Femur (tissue), 1 donor: ENCODE measurements around the gene ACIN1.
A peak's percentile ranks its signal among the peaks of the same experiment; 100 is the strongest.

Experiments
- DNase-seq: peaks from one replicate; pipeline ENCODE4 v3.0.0-alpha.2; 2017

Gene ACIN1

GRCh38 chr14:23056956-23057756 lies 37.8 kb downstream of the ACIN1 start, which contains the start of gene CDH24:
CDH24 (minus strand) TSS chr14:23057520; CDS start chr14:23055733, 1,787 bp downstream.
- peak; percentile 87 for DNase-seq

- peak; percentile 71 for DNase-seq
Measured at GRCh38 chr14:23056145-23056955, 38.6 kb downstream of the ACIN1 start.

- DNase-seq = no peak
Measured at GRCh38 chr14:23055621-23056144, 39.3 kb downstream of the ACIN1 start.

GRCh38 chr14:23055147-23055550 lies 39.8 kb downstream of the ACIN1 start:
- DNase-seq = no peak

GRCh38 chr14:23054000-23054811 lies 40.7 kb downstream of the ACIN1 start:
- DNase-seq = no peak

GRCh38 chr14:23053426-23053825 lies 41.5 kb downstream of the ACIN1 start:
- DNase-seq = no peak

GRCh38 chr14:23052671-23053070 lies 42.3 kb downstream of the ACIN1 start:
- DNase-seq = no peak

GRCh38 chr14:23052182-23052623 lies 42.7 kb downstream of the ACIN1 start:
- DNase-seq = no peak

GRCh38 chr14:23051141-23052057 lies 43.5 kb downstream of the ACIN1 start:
- DNase-seq = no peak

- no peak for DNase-seq
Measured at GRCh38 chr14:23049011-23049410, 45.9 kb downstream of the ACIN1 start.

GRCh38 chr14:23047751-23048693 lies 46.9 kb downstream of the ACIN1 start:
- no peak for DNase-seq

- DNase-seq = no peak
Measured at GRCh38 chr14:23047034-23047634, 47.8 kb downstream of the ACIN1 start.

GRCh38 chr14:23045419-23046357 lies 49.2 kb downstream of the ACIN1 start:
- no peak for DNase-seq

- DNase-seq = no peak
Measured at GRCh38 chr14:23044840-23045239, 50.1 kb downstream of the ACIN1 start.

GRCh38 chr14:23043754-23044153 lies 51.2 kb downstream of the ACIN1 start:
- no peak for DNase-seq

GRCh38 chr14:23043145-23043544 lies 51.8 kb downstream of the ACIN1 start:
- DNase-seq = no peak

- no peak for DNase-seq
Measured at GRCh38 chr14:23042162-23042965, 52.6 kb downstream of the ACIN1 start, which contains the start of gene PSMB11. PSMB11 (plus strand) TSS chr14:23042212; CDS start chr14:23042226, 14 bp downstream.

- DNase-seq = no peak
Measured at GRCh38 chr14:23041729-23042128, 53.2 kb downstream of the ACIN1 start.
